Neuron (in vitro differentiated cells): ENCODE results near the gene CACNB2.
"Not testable (repeated sequence)": the region's sequence is repeated elsewhere in the genome, so short reads cannot be mapped to it uniquely, and the experiment has no call there.

Experiments used
- H2AFZ ChIP-seq: one replicate; pipeline ENCODE4 v1.6.1; 2013; ENCODE audit warnings: low read depth, mild to moderate bottlenecking, inconsistent platforms, low read length, moderate library complexity
- H3K27me3 ChIP-seq: one replicate; pipeline ENCODE4 v1.6.1; 2013; ENCODE audit warnings: low read length; ENCODE audit not compliant: insufficient read depth
- H3K36me3 ChIP-seq: one replicate; pipeline ENCODE4 v1.6.1; 2013; ENCODE audit warnings: low read length; ENCODE audit not compliant: insufficient read depth
- H3K4me1 ChIP-seq: one replicate; pipeline ENCODE4 v1.6.1; 2013; ENCODE audit warnings: low read length; ENCODE audit not compliant: insufficient read depth
- H3K4me3 ChIP-seq: 2 replicates; pipeline ENCODE4 v1.5.1; 2013; ENCODE audit warnings: mild to moderate bottlenecking, low read length, moderate library complexity
- H3K9me3 ChIP-seq: one replicate; pipeline ENCODE4 v1.6.1; 2013; ENCODE audit warnings: low read length

The CACNB2 gene

GRCh38 chr10:18133046-18133445 is 7.2 kb upstream of the CACNB2 start:
- H2AFZ ChIP-seq: no peak overlapping the region
- H3K9me3 ChIP-seq: no peaks in the 10 kb centered on the region
- no peaks in the 10 kb centered on the region for H3K36me3 ChIP-seq
- peaks cover 2% of the 10 kb centered on the region for H3K4me1 ChIP-seq
- H3K27me3 ChIP-seq: no peaks in the 10 kb centered on the region
- H3K4me3 ChIP-seq: no peak overlapping the region

- H3K27me3 ChIP-seq: peaks cover under 1% of the 10 kb centered on the region
- H3K9me3 ChIP-seq: no peaks in the 10 kb centered on the region
- H3K4me1 ChIP-seq: peaks cover 2% of the 10 kb centered on the region
- H2AFZ ChIP-seq: no peak overlapping the region
- no peak overlapping the region for H3K4me3 ChIP-seq
- H3K36me3 ChIP-seq: no peaks in the 10 kb centered on the region
Measured at GRCh38 chr10:18134509-18134908, 5.7 kb upstream of the CACNB2 start.

DNA sequence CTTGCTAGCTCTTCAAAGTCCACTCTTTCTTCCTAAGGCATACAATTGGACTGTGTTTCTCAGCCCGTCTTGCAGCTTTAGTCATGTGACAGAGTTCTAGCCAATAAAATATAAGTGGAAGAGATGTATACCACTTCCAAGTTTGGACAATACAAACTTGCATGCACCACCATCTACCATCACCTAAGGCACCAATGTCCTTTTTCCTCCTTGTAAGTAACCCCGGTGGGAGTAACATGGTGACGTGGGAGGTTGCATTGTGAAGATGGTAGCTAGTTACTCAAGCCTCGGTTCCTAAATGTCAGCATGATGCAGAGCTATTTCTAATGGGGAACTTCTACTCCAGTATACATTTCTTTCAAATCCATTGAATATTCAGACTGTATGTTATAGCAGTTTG is 5.3 kb upstream of the CACNB2 start:
- H3K9me3 ChIP-seq: no peaks in the 10 kb centered on the region
- H2AFZ ChIP-seq: no peak overlapping the region
- H3K27me3 ChIP-seq: peaks cover 5% of the 10 kb centered on the region
- H3K4me1 ChIP-seq: peaks cover 3% of the 10 kb centered on the region
- no peaks in the 10 kb centered on the region for H3K36me3 ChIP-seq
- H3K4me3 ChIP-seq: no peak overlapping the region

DNA sequence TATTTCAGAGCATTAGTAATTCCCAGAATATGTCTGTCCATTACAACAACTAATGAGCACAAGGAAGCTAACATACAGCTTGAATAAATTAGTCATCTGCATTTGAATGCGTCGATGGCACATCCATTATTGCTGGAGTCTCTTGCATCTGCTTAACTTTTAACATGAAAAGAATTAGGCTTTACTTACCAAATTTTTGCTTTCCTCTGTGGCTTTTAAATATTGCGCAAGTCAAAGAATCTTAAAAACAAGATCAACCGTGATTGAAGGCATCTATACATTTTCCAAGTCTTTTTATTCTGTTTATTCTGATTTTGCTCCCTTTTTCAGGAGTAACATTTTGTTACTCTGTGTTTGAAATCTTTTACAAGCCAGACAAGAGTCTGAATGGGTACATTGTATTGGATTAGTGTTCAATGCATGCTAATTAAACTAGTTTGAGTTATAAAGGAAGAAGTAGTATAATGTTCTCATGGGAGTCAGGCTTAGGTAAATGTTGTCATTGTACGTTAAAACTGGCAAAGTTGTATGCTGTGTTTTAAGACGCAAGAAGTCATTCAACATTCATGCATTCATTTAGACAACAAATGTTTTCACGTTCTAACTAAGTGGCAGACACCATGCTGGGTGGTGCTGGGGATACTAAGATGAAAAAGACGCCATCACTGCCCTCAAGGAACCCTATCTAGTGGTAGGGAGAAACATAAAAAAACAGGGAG is 4.0 kb upstream of the CACNB2 start:
- Histone ChIP-seq H3K9me3 (no peaks in the 10 kb centered on the region), H3K4me3 (no peak overlapping the region), H2AFZ (no peak overlapping the region), H3K36me3 (no peaks in the 10 kb centered on the region), H3K27me3 (peaks cover 17% of the 10 kb centered on the region), H3K4me1 (peaks cover 10% of the 10 kb centered on the region)

- Histone ChIP-seq H3K27me3 (peaks cover 25% of the 10 kb centered on the region), H2AFZ (no peak overlapping the region), H3K4me3 (no peak overlapping the region), H3K4me1 (peaks cover 10% of the 10 kb centered on the region), H3K9me3 (no peaks in the 10 kb centered on the region), H3K36me3 (no peaks in the 10 kb centered on the region)
Measured at GRCh38 chr10:18137111-18137510, 3.1 kb upstream of the CACNB2 start.

DNA sequence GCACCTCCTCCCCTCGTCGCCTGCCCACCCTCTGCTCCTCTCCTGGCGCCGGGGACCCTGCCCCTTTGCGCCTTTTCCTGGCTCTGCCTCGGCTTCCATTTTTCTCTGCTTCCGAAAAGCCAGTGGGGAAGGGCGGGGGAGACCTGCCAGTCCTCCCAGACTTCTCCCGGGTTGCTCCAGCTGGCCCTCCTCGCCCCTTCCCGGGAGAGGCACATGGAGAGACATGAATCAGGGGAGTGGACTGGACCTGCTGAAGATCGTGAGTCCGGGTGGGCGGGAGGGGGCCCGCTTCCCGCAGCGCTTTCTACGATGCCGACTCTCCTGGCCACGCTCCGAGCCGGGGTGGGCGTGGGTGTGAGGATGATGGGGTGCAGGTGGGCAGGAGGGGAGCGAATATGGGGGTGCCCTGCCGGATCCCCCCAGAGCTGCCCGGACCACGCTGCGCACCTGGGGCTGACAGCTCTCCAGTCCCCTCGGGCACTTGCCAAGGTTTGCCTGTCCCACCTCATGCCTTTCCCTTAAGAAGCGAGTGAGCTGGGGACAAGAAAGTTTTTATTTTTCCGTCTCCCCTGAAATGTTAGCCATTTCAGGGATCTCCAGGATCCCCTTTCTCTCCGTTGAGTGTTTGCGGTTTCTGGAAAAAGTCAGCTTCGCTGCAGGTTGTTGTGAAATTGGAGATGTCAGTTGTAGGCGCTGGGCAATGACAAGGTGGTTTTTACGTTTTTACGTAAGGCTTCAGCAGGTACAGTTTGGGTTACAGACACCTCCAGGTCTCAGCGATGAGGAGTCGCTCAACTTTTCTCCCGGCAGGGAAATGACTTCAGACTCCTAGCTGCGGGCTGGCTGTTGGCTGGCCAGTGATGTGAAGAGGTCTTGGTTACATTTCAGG is 977 bp downstream of the CACNB2 start:
- H3K27me3 ChIP-seq: peaks cover 42% of the 10 kb centered on the region
- no peaks in the 10 kb centered on the region for H3K36me3 ChIP-seq
- peak overlapping the region; percentile 86 for H2AFZ ChIP-seq
- peaks cover 10% of the 10 kb centered on the region for H3K4me1 ChIP-seq
- peak overlapping the region; percentile 46 for H3K4me3 ChIP-seq
- no peaks in the 10 kb centered on the region for H3K9me3 ChIP-seq

- Histone ChIP-seq H3K4me1 (peaks cover 8% of the 10 kb centered on the region), H3K9me3 (no peaks in the 10 kb centered on the region), H3K4me3 (no peak overlapping the region), H3K27me3 (peaks cover 42% of the 10 kb centered on the region), H2AFZ (no peak overlapping the region), H3K36me3 (no peaks in the 10 kb centered on the region)
Measured at GRCh38 chr10:18142151-18142550, 1.9 kb downstream of the CACNB2 start.

DNA sequence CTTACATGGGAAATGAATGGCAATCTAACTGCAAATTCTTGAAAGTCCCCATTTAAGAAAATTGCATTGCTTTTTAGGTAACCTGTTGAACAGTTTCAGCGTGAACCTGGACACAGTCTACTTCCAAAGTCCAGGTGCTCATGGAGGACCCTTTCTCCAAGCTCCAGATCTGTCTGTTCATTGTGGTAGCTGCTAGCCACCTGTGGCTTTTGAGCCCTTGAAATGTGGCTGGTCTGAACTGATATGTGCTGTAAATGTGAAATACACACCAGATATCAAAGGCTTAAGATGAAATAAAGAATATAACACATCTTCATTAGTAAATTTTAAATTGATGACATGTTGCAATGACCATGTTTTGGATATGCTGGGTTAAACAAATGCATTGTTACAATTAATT is 4.2 kb downstream of the CACNB2 start:
- peaks cover 42% of the 10 kb centered on the region for H3K27me3 ChIP-seq
- H2AFZ ChIP-seq: no peak overlapping the region
- peaks cover 8% of the 10 kb centered on the region for H3K4me1 ChIP-seq
- H3K4me3 ChIP-seq: no peak overlapping the region
- H3K9me3 ChIP-seq: no peaks in the 10 kb centered on the region
- no peaks in the 10 kb centered on the region for H3K36me3 ChIP-seq

DNA sequence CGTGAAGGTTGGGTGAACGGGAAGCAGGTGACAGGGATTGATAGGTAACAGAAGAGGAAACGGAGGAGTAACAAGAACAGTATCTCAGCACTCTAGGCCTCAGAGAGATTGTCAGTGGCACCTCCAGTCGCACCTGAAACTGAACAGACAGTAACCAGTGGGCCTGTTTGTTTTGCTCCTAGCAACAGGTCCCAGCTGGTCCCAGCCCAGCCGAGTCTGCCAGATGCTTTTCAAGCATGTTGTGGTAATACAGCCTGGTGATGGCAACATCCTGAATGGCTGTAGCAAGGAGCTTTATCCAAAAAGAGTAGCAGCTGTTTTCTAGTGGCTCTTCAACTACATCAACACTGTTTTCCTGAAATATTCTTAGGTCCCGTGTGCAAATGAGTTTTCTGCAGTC is 4.7 kb downstream of the CACNB2 start:
- peaks cover 37% of the 10 kb centered on the region for H3K27me3 ChIP-seq
- no peaks in the 10 kb centered on the region for H3K9me3 ChIP-seq

DNA sequence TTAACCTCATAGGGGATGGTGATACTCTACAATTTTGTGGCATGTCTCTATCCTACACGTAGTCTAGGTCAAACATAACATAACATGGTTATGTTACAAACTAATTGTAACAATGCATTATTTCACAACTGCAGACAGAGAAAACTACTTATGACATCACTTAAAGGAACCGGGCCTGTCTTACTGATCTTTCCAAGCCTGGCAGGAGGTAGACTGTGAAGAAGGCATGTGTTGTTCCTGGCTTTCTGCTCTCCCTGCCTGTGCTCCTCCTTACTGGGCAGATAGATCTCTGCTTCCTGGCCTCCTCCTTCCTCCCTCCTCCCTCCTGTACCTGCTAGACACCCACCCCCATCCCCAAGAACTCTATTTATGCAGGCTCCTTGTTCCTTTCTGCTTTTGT is 5.4 kb downstream of the CACNB2 start:
- no peaks in the 10 kb centered on the region for H3K36me3 ChIP-seq
- no peak overlapping the region for H2AFZ ChIP-seq
- no peaks in the 10 kb centered on the region for H3K9me3 ChIP-seq
- H3K27me3 ChIP-seq: peaks cover 31% of the 10 kb centered on the region
- no peak overlapping the region for H3K4me3 ChIP-seq
- peaks cover 3% of the 10 kb centered on the region for H3K4me1 ChIP-seq

More for the DNA sequence above, 4.7 kb downstream of the CACNB2 start:
- Histone ChIP-seq H2AFZ (no peak overlapping the region), H3K36me3 (no peaks in the 10 kb centered on the region), H3K4me3 (no peak overlapping the region), H3K4me1 (peaks cover 6% of the 10 kb centered on the region)

- Histone ChIP-seq H2AFZ (no peak overlapping the region), H3K9me3 (no peaks in the 10 kb centered on the region), H3K4me1 (no peaks in the 10 kb centered on the region), H3K4me3 (no peak overlapping the region), H3K36me3 (no peaks in the 10 kb centered on the region), H3K27me3 (no peaks in the 10 kb centered on the region)
Measured at GRCh38 chr10:18149196-18149800, 9.1 kb downstream of the CACNB2 start.

DNA sequence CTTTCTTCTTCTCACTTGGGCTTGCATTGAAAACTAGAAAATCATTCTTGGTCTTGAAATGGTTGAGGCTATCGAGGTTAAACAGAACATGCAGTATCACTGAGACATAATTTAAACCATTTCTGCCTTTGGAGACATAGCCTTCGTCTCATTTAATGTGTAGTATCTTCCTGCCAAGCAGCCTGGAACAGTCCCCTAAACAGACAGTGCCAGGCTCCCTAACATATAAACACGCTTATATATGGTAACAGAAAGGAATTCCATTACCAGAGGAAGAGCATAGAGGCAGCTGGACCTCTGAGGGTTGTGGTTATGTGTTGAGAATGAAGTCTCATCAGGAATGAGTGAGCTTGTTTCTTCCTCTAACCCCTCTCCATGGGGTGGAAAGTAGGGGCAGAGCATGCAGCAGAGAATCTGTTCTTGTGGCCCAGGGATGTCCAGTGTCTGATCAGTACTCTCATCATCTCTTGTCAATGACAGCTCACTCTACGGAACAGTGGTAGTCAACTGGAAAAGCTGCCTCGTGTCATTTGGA is 11.2 kb downstream of the CACNB2 start:
- H3K36me3 ChIP-seq: no peaks in the 10 kb centered on the region
- no peak overlapping the region for H2AFZ ChIP-seq
- no peaks in the 10 kb centered on the region for H3K27me3 ChIP-seq
- no peak overlapping the region for H3K4me3 ChIP-seq
- no peaks in the 10 kb centered on the region for H3K4me1 ChIP-seq
- no peaks in the 10 kb centered on the region for H3K9me3 ChIP-seq

DNA sequence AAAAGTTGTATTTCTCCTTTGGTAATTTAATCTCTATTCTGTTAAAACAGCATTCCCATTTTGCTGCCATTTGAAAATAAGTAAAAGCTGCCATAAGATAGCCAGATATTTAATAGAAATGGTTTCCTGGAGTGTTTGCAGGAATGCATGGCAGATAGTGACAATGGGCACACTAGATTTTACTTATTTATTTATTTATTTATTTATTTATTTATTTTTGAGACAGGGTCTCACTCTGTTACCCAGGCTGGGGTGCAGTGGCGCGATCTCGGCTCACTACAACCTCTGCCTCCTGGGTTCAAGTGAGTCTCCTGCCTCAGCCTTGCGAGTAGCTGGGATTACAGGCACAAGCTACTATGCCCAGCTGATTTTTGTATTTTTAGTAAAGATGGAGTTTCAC is 13.2 kb downstream of the CACNB2 start:
- H2AFZ ChIP-seq, H3K4me3 ChIP-seq, H3K9me3 ChIP-seq, H3K36me3 ChIP-seq, H3K27me3 ChIP-seq, H3K4me1 ChIP-seq: not testable (repeated sequence)
